GM12801 (cell line): ENCODE results near the gene HTT.

Experiments
- CTCF ChIP-seq: IDR thresholded peaks from one replicate; pipeline ENCODE4 v1.5.1; 2011; ENCODE audit warnings: control low read depth; ENCODE audit not compliant: insufficient read length; ENCODE audit errors: extremely low read depth

The HTT gene

GRCh38 chr4:3047464-3048286, 26.8 kb upstream of the HTT start:
- no peak for TF ChIP-seq CTCF

- no peak for TF ChIP-seq CTCF
These were observed 20.2 kb upstream of the HTT start for GRCh38 chr4:3054169-3054759.

GRCh38 chr4:3059943-3060342, 14.5 kb upstream of the HTT start:
- TF ChIP-seq CTCF = no peak

GRCh38 chr4:3060946-3061345, 13.5 kb upstream of the HTT start:
- no peak for TF ChIP-seq CTCF

- no peak for TF ChIP-seq CTCF
These were observed 12.0 kb upstream of the HTT start for GRCh38 chr4:3062471-3062870.

GRCh38 chr4:3065551-3065950, 8.9 kb upstream of the HTT start:
- no peak for TF ChIP-seq CTCF

- no peak for TF ChIP-seq CTCF
These were observed 7.6 kb upstream of the HTT start for GRCh38 chr4:3066836-3067400.
